B cell (primary cell): ENCODE data around the gene DHRS4. TPM values are rescaled to one million over a fixed set of nuclear protein-coding genes. Genes with fewer than 3 reads are reported as not detected.
"Not testable (repeated sequence)": the region's sequence is repeated elsewhere in the genome, so short reads cannot be mapped to it uniquely, and the experiment has no call there.

ENCODE experiments used
- ATAC-seq: fragments of 200-7000 bp; cut with Tn5 transposase; one replicate; pipeline ENCODE4 v1.10.0; 2021; ENCODE audit warnings: low read depth, mild to moderate bottlenecking, moderate number of reproducible peaks, moderate library complexity
- CTCF ChIA-PET: fragments of 350-600 bp; sonication (Branson Sonifier 250); formaldehyde crosslinking; loops from one replicate; lab custom pipeline; 2021; ENCODE audit warnings: antibody characterized with exemption, inconsistent platforms; lab: Charles Lee
- POLR2A ChIA-PET: fragments of 350-600 bp; sonication (Branson Sonifier 250); formaldehyde crosslinking; loops from one replicate; lab custom pipeline; 2021; ENCODE audit warnings: antibody characterized with exemption; lab: Charles Lee
- DNase-seq: peaks from one replicate; pipeline ENCODE4 v3.0.0; 2013
- H2AFZ ChIP-seq: 2 replicates; pipeline ENCODE4 v1.6.1; 2012; ENCODE audit warnings: mild to moderate bottlenecking, low read depth, low read length; ENCODE audit not compliant: insufficient read depth, poor library complexity, severe bottlenecking
- H3K27ac ChIP-seq, 2 donors: 1 replicate in 1 of 2; 2 replicates in 1 of 2; pipeline ENCODE4 v1.5.1; 2012 to 2013; ENCODE audit warnings: low read length in 2 of 2, mild to moderate bottlenecking in 2 of 2, moderate library complexity in 1 of 2
- H3K27me3 ChIP-seq, 4 experiments: fragments of 200-600 bp in 1 of 4; sonication (generic) in 1 of 4; replicated peaks in 1 of 4; 1 replicate in 2 of 4; 2 replicates in 2 of 4; pipeline versions ENCODE4 v1.6.1 to v1.7.0; 2013 to 2016; ENCODE audit warnings: low read length in 3 of 4, mild to moderate bottlenecking in 2 of 4, mixed read lengths in 1 of 4, moderate library complexity in 1 of 4; ENCODE audit not compliant: insufficient read depth in 4 of 4, control insufficient read depth in 3 of 4; ENCODE audit errors: control extremely low read depth in 1 of 4
- H3K36me3 ChIP-seq, 2 experiments: replicated peaks in 1 of 2; 1 replicate in 1 of 2; 2 replicates in 1 of 2; pipeline versions ENCODE4 v1.6.1 to v1.7.1; 2013; ENCODE audit warnings: low read length in 1 of 2; ENCODE audit not compliant: insufficient read depth in 2 of 2, control insufficient read depth in 1 of 2; ENCODE audit errors: control extremely low read depth in 1 of 2, extremely low read depth in 1 of 2
- H3K4me1 ChIP-seq, 2 donors: fragments of 200-600 bp in 1 of 2; sonication (generic) in 1 of 2; 1 replicate in 1 of 2; 2 replicates in 1 of 2; pipeline versions ENCODE4 v1.5.1 to v1.6.1; 2013 to 2017; ENCODE audit warnings: low read length in 2 of 2; ENCODE audit not compliant: control insufficient read depth in 2 of 2, insufficient read depth in 2 of 2
- H3K4me2 ChIP-seq: replicated peaks from 2 replicates; pipeline ENCODE3; 2012; ENCODE audit warnings: mild to moderate bottlenecking, low read depth, low read length; ENCODE audit not compliant: poor library complexity, severe bottlenecking
- H3K4me3 ChIP-seq, 5 experiments: fragments of 200-600 bp in 1 of 5; sonication (generic) in 1 of 5; 1 replicate in 3 of 5; 2 replicates in 2 of 5; pipeline versions ENCODE4 v1.5.1 to v1.7.0; 2011 to 2016; ENCODE audit warnings: low read length in 4 of 5, mild to moderate bottlenecking in 4 of 5, low read depth in 2 of 5, control low read depth in 1 of 5, moderate library complexity in 1 of 5; ENCODE audit not compliant: insufficient read depth in 1 of 5; ENCODE audit errors: control extremely low read depth in 1 of 5, extremely low read depth in 1 of 5
- H3K79me2 ChIP-seq: fragments of 200-600 bp; sonication (generic); one replicate; pipeline ENCODE4 v1.6.0; 2016; ENCODE audit warnings: low read length; ENCODE audit not compliant: control insufficient read depth, insufficient read depth
- H3K9ac ChIP-seq: fragments of 200-600 bp; sonication (generic); 2 replicates; pipeline ENCODE4 v1.6.1; 2017; ENCODE audit warnings: mild to moderate bottlenecking, low read length, moderate library complexity
- H3K9me3 ChIP-seq, 3 donors: one replicate each; pipeline versions ENCODE4 v1.6.1 to v1.7.1; 2013; ENCODE audit warnings: low read length in 2 of 3; ENCODE audit not compliant: control insufficient read depth in 2 of 3, insufficient read depth in 1 of 3; ENCODE audit errors: control extremely low read depth in 1 of 3
- H4K20me1 ChIP-seq: 2 replicates; pipeline ENCODE4 v1.6.0; 2012; ENCODE audit warnings: mild to moderate bottlenecking, low read length; ENCODE audit not compliant: insufficient read depth, control insufficient read depth, poor library complexity, severe bottlenecking
- H3K27ac Mint-ChIP-seq: one replicate; pipeline ENCODE4 v1.8.0; 2021; ENCODE audit warnings: mixed read lengths
- H3K27me3 Mint-ChIP-seq: one replicate; pipeline ENCODE4 v1.8.0; 2021; ENCODE audit warnings: mixed read lengths
- H3K4me1 Mint-ChIP-seq: one replicate; pipeline ENCODE4 v1.8.0; 2021; ENCODE audit warnings: mixed read lengths
- H3K4me3 Mint-ChIP-seq: one replicate; pipeline ENCODE4 v1.8.0; 2021; ENCODE audit warnings: mixed read lengths
- H3K9me3 Mint-ChIP-seq: one replicate; pipeline ENCODE4 v1.8.0; 2022; ENCODE audit warnings: mixed read lengths; ENCODE audit not compliant: insufficient read depth
- EZH2 ChIP-seq: IDR thresholded peaks from 2 replicates; pipeline ENCODE4 v1.6.1; 2012; ENCODE audit warnings: borderline replicate concordance, low read depth, mild to moderate bottlenecking, moderate library complexity, low read length; ENCODE audit not compliant: insufficient read depth, poor library complexity, severe bottlenecking
- WGBS: methylation state at CpG from one replicate; pipeline ENCODE4 v1.1.5; 2013; ENCODE audit warnings: missing lambda C conversion rate; ENCODE audit not compliant: insufficient coverage; 5-methylcytosine and 5-hydroxymethylcytosine counted together
- intact Hi-C: fragments of 100-400 bp; cut with micrococcal nuclease; formaldehyde crosslinking; loops from one replicate; pipeline ENCODE4 v1.10.0; 2022
- polyA plus RNA-seq: library from polyadenylated mRNA; depleted of rRNA; stranded (reverse); fragments of >200 nt; gene quantifications from 2 replicates; pipeline ENCODE4 v1.2.3, GENCODE V29; 2012
- total RNA-seq, 2 donors: library from RNA; stranded (reverse); fragments of 120-200 nt in 1 of 2; gene quantifications; 1 replicate in 1 of 2; 2 replicates in 1 of 2; pipeline versions ENCODE4 v1.2.3 to v1.2.4, GENCODE V29; 2013 to 2022
- TF ChIP-seq, protein P1 (sequence below): fragments of 200-600 bp; IDR thresholded peaks from one replicate; pipeline ENCODE4 v1.8.0; 2022; ENCODE audit warnings: antibody characterized with exemption, mild to moderate bottlenecking

The DHRS4 gene
- total and polyA plus RNA-seq, 2 donors (not counting 1 experiment from before 2014, with no cell fraction given): 15.6 to 16.2 TPM

DNA sequence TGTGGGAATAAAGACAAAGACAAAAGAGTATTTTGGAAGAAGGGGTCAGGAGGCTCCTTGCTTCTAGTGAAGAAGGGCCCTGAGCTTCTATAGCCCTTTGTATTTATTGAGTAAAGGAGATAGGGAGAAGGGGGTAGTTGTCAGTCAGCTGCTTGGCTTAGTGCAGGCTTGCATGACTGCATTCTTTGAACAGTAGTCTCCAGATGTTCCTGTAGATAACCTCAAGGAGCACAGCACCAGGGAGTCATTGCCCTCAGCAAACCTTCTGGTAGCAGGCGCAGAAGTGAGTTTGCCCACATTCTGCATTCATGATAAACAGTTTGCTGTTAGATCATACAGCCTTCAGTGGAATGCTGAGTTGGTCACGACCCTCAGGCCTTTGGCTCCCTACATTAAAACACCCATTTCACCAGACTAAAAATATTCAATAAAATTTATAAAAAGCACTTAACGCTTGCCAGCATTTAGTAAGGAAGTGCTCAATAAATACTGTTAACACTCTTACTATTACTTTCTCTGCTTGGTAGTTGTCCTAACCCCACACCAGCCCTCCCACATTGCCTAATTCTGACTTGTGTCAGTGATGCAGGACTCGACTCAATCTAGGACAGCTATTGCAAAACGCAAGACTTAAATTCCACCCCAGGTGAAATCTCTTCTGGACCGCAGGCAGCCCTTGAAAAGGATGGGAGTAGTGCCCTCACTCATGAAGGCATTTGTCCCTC, 3.0 kb upstream of the DHRS4 start:
- POLR2A ChIA-PET: interaction anchor here (0.6 kb wide), 1 partner anchor 1184 kb away, joined by 3 read pairs; the partner anchor contains the start of gene OXA1L
- WGBS: 96% methylated on average over 4 of the region's 6 CpGs
- CTCF ChIA-PET: interaction anchor here (1.4 kb wide), 1 partner anchor 319 kb away, joined by 4 read pairs; no protein-coding TSS in a partner anchor
- H3K27me3 Mint-ChIP-seq: no peaks in the 10 kb centered on the region
- Histone ChIP-seq H2AFZ (no peak overlapping the region), H3K4me1 (peaks cover 7 to 16% of the 10 kb centered on the region in 2 donors), H3K4me3 (no peak overlapping the region), H3K9ac (no peak overlapping the region), H3K4me2 (no peak overlapping the region), H3K27ac (no peak overlapping the region), H3K79me2 (peaks cover 6% of the 10 kb centered on the region), H4K20me1 (no peaks in the 10 kb centered on the region), H3K36me3 (no peaks in the 10 kb centered on the region), H3K27me3 (no peaks in the 10 kb centered on the region), H3K9me3 (peaks cover 0 to 5% (median 0%) of the 10 kb centered on the region in 3 donors)
- DNase-seq: no peak
- TF ChIP-seq EZH2: no peak
- TF ChIP-seq, protein P1, sequence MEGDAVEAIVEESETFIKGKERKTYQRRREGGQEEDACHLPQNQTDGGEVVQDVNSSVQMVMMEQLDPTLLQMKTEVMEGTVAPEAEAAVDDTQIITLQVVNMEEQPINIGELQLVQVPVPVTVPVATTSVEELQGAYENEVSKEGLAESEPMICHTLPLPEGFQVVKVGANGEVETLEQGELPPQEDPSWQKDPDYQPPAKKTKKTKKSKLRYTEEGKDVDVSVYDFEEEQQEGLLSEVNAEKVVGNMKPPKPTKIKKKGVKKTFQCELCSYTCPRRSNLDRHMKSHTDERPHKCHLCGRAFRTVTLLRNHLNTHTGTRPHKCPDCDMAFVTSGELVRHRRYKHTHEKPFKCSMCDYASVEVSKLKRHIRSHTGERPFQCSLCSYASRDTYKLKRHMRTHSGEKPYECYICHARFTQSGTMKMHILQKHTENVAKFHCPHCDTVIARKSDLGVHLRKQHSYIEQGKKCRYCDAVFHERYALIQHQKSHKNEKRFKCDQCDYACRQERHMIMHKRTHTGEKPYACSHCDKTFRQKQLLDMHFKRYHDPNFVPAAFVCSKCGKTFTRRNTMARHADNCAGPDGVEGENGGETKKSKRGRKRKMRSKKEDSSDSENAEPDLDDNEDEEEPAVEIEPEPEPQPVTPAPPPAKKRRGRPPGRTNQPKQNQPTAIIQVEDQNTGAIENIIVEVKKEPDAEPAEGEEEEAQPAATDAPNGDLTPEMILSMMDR: no peak
- peaks cover 34% of the 10 kb centered on the region for H3K4me1 Mint-ChIP-seq
- ATAC-seq: no peak
- no peaks in the 10 kb centered on the region for H3K9me3 Mint-ChIP-seq
- H3K4me3 Mint-ChIP-seq: no peak overlapping the region
- intact Hi-C loops: loop anchor here (5.0 to 10.0 kb wide), 2 partner anchors 64 to 483 kb away; partner anchors contain the start of gene NGDN
- H3K27ac Mint-ChIP-seq: peak overlapping the region; percentile 26

DNA sequence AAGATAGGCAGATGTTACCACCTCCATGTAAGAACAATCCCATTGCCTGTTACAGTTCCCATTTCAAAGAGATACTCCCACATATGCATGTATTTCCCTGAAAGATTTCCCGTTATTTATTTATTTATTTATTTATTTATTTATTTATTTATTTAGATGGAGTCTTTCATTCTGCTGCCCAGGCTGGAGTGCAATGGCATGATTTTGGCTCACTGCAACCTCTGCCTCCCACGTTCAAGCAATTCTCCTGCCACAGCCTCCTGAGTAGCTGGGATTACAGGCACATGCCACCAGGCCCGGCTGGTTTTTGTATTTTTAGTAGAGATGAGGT, 2.5 kb upstream of the DHRS4 start:
- H3K79me2 ChIP-seq, H3K4me3 ChIP-seq, H3K4me2 ChIP-seq, H3K9ac ChIP-seq, H4K20me1 ChIP-seq, DNase-seq, H2AFZ ChIP-seq, H3K9me3 ChIP-seq, ATAC-seq, H3K27ac ChIP-seq, H3K36me3 ChIP-seq, H3K9me3 Mint-ChIP-seq, H3K4me3 Mint-ChIP-seq, H3K27me3 Mint-ChIP-seq, POLR2A ChIA-PET, H3K27me3 ChIP-seq: not testable (repeated sequence)
- Mint-ChIP-seq H3K4me1 (peaks cover 31% of the 10 kb centered on the region), H3K27ac (peak overlapping the region; percentile 26)
- 100% methylated on average over 1 of the region's 3 CpGs for WGBS
- peaks cover 7 to 16% of the 10 kb centered on the region in 2 donors for H3K4me1 ChIP-seq
- intact Hi-C loops: loop anchor here (5.0 to 10.0 kb wide), 2 partner anchors 64 to 484 kb away; partner anchors contain the start of gene NGDN
- CTCF ChIA-PET: interaction anchor here (1.4 kb wide), 1 partner anchor 319 kb away, joined by 4 read pairs; no protein-coding TSS in a partner anchor
